AG04450 (cell line): ENCODE measurements around the gene FAM78B. TPM values are rescaled to one million over a fixed set of nuclear protein-coding genes. Genes with fewer than 3 reads are reported as not detected.

Source experiments
- CTCF ChIA-PET: fragments of 300-600, 350-600 bp; formaldehyde crosslinking; extraction: SDS; loops from one replicate; lab custom pipeline; 2022; ENCODE audit warnings: antibody characterized with exemption, inconsistent platforms; lab: Charles Lee
- POLR2A ChIA-PET: fragments of 350-600 bp; formaldehyde crosslinking; extraction: SDS; loops from one replicate; lab custom pipeline; 2021; ENCODE audit warnings: antibody characterized with exemption, inconsistent platforms; lab: Yijun Ruan, JAX
- DNase-seq: peaks from one replicate; pipeline ENCODE4 v3.0.0-alpha.2; 2011; ENCODE audit warnings: low read depth, low spot score
- H3K27ac ChIP-seq: one replicate; pipeline ENCODE4 v1.5.1; 2012; ENCODE audit warnings: low read depth, low read length, control low read depth
- H3K27me3 ChIP-seq: one replicate; pipeline ENCODE4 v1.6.0; 2012; ENCODE audit warnings: low read length; ENCODE audit not compliant: control insufficient read depth, insufficient read depth
- H3K4me3 ChIP-seq: 2 replicates; pipeline ENCODE4 v1.5.1; 2011; ENCODE audit warnings: mild to moderate bottlenecking, low read depth, low read length, control low read depth
- H3K9me3 ChIP-seq: 2 replicates; pipeline ENCODE4 v1.5.1; 2012; ENCODE audit warnings: low read length; ENCODE audit not compliant: control insufficient read depth, insufficient read depth
- CTCF ChIP-seq: IDR thresholded peaks from 2 replicates; pipeline ENCODE4 v1.5.1; 2011; ENCODE audit warnings: low read depth, low read length, control low read depth, inconsistent platforms
- polyA plus RNA-seq: library from polyadenylated mRNA; depleted of rRNA; stranded (reverse); fragments of >200 nt; gene quantifications from 2 replicates; pipeline ENCODE4 v1.2.3, GENCODE V29; 2011

Gene FAM78B
- polyA plus RNA-seq, 1 experiment, result 0.05 TPM

- CTCF ChIA-PET, result no interaction called here
- no peak for DNase-seq
- POLR2A ChIA-PET, result no interaction called here
Observed at GRCh38 chr1:166069390-166069789, 97.4 kb downstream of the FAM78B start.

GRCh38 chr1:166066107-166066506, 100.7 kb downstream of the FAM78B start:
- Histone ChIP-seq H3K27ac (no peak overlapping the region), H3K9me3 (peaks cover 6% of the 10 kb centered on the region), H3K4me3 (no peak overlapping the region), H3K27me3 (no peaks in the 10 kb centered on the region)
- ChIA-PET POLR2A (no interaction called here), CTCF (no interaction called here)
- no peak for TF ChIP-seq CTCF
- no peak for DNase-seq

More at GRCh38 chr1:166069390-166069789, 97.4 kb downstream of the FAM78B start:
- Histone ChIP-seq H3K9me3 (peaks cover 6% of the 10 kb centered on the region), H3K4me3 (no peak overlapping the region), H3K27me3 (no peaks in the 10 kb centered on the region), H3K27ac (no peak overlapping the region)
- TF ChIP-seq CTCF, result no peak

- Histone ChIP-seq H3K9me3 (peaks cover 3% of the 10 kb centered on the region), H3K27me3 (no peaks in the 10 kb centered on the region), H3K27ac (no peak overlapping the region), H3K4me3 (no peak overlapping the region)
- ChIA-PET POLR2A (no interaction called here), CTCF (no interaction called here)
- DNase-seq, result no peak
- no peak for TF ChIP-seq CTCF
Observed at GRCh38 chr1:166064951-166065350, 101.8 kb downstream of the FAM78B start.

GRCh38 chr1:166064313-166064926, 102.4 kb downstream of the FAM78B start:
- POLR2A ChIA-PET, result no interaction called here
- H3K27ac ChIP-seq, result no peak overlapping the region

More at GRCh38 chr1:166064313-166064926, 102.4 kb downstream of the FAM78B start:
- Histone ChIP-seq H3K4me3 (no peak overlapping the region), H3K9me3 (peaks cover 2% of the 10 kb centered on the region; the same call in 1 of the 2 replicates), H3K27me3 (no peaks in the 10 kb centered on the region)
- no peak for DNase-seq
- CTCF ChIA-PET, result interaction anchor here (0.5 kb wide), 1 partner anchor 241 kb away, joined by 3 read pairs; no protein-coding TSS in a partner anchor
- no peak for TF ChIP-seq CTCF
